Measurements from ENCODE around the gene PCYT1A. TPM values are rescaled to one million over a fixed set of nuclear protein-coding genes. Genes with fewer than 3 reads are reported as not detected.
"Not testable (repeated sequence)": the region's sequence is repeated elsewhere in the genome, so short reads cannot be mapped to it uniquely, and the experiment has no call there.

The PCYT1A gene
- total and polyA plus RNA-seq, 12 donors: 21.0 to 121 (median 102) TPM

GRCh38 chr3:196216089-196216564 lies 71.4 kb downstream of the PCYT1A start, which contains the start of gene SLC51A:
Gene SLC51A (plus strand): TSS chr3:196216534. CDS start chr3:196216713, 179 bp downstream.
- intact Hi-C loops (cut with DNase I): no loop called here
- 52 to 57% methylated on average over 15 of the region's 15 CpGs for WGBS, 2 donors
- ATAC-seq: no peak

GRCh38 chr3:196215493-196216020 lies 72.0 kb downstream of the PCYT1A start:
- intact Hi-C loops (cut with DNase I): no loop called here
- H3K36me3 ChIP-seq: no peaks in the 10 kb centered on the region
- peaks cover 0 to 26% (median 8%) of the 10 kb centered on the region in 9 donors for H3K4me1 ChIP-seq
- TF ChIP-seq CTCF (IDR thresholded peaks at IDR 0.05): no peak
- no peak for DNase-seq
- ATAC-seq: no peak
- H3K4me3 ChIP-seq: no peak overlapping the region
- H3K9me3 ChIP-seq: no peaks in the 10 kb centered on the region
- 65 to 66% methylated on average over 10 of the region's 10 CpGs for WGBS, 2 donors
- H3K27ac ChIP-seq: no peak overlapping the region
- peaks cover 3 to 31% (median 17%) of the 10 kb centered on the region in 7 donors for H3K27me3 ChIP-seq

More at GRCh38 chr3:196216089-196216564, 71.4 kb downstream of the PCYT1A start, which contains the start of gene SLC51A:
- H3K27ac ChIP-seq: no peak within 1 kb of the TSS
- DNase-seq: no peak
- H3K27me3 ChIP-seq: peaks cover 3 to 31% (median 17%) of the 10 kb centered on the region in 7 donors
- H3K36me3 ChIP-seq: no peaks in the 10 kb centered on the region
- no peak for TF ChIP-seq CTCF (IDR thresholded peaks at IDR 0.05)
- H3K4me3 ChIP-seq: no peak within 1 kb of the TSS
- H3K4me1 ChIP-seq: peaks cover 0 to 26% (median 8%) of the 10 kb centered on the region in 9 donors
- no peaks in the 10 kb centered on the region for H3K9me3 ChIP-seq

- ATAC-seq (no peak), DNase-seq (no peak)
- H3K27ac ChIP-seq: no peak overlapping the region
- intact Hi-C loops (cut with DNase I): no loop called here
- H3K36me3 ChIP-seq: no peaks in the 10 kb centered on the region
- H3K9me3 ChIP-seq: no peaks in the 10 kb centered on the region
- 82 to 91% methylated on average over 16 of the region's 16 CpGs for WGBS, 2 donors
- peaks cover 3 to 31% (median 17%) of the 10 kb centered on the region in 7 donors for H3K27me3 ChIP-seq
- no peak overlapping the region for H3K4me3 ChIP-seq
- peaks cover 0 to 23% (median 6%) of the 10 kb centered on the region in 9 donors for H3K4me1 ChIP-seq
- TF ChIP-seq CTCF (IDR thresholded peaks at IDR 0.05): no peak
Measured at GRCh38 chr3:196214783-196215441, 72.6 kb downstream of the PCYT1A start.

- 69 to 70% methylated on average over 23 of the region's 23 CpGs for WGBS, 2 donors
- intact Hi-C loops (cut with DNase I): no loop called here
- H3K9me3 ChIP-seq: no peaks in the 10 kb centered on the region
Measured at GRCh38 chr3:196210673-196211556, 76.6 kb downstream of the PCYT1A start, which contains the start of gene ZDHHC19. Gene ZDHHC19 (minus strand): TSS chr3:196211400. CDS start chr3:196211315, 85 bp downstream.

GRCh38 chr3:196209944-196210672 lies 77.4 kb downstream of the PCYT1A start:
- H3K36me3 ChIP-seq; intact Hi-C loops (cut with DNase I); H3K9me3 ChIP-seq; ATAC-seq; H3K4me3 ChIP-seq; H3K27ac ChIP-seq; H3K4me1 ChIP-seq; DNase-seq: not testable (repeated sequence)
- 88 to 95% methylated on average over 11 of the region's 11 CpGs for WGBS, 2 donors
- H3K27me3 ChIP-seq: peaks cover 3 to 25% (median 10%) of the 10 kb centered on the region in 7 donors

More at GRCh38 chr3:196210673-196211556, 76.6 kb downstream of the PCYT1A start, which contains the start of gene ZDHHC19:
- Histone ChIP-seq H3K36me3 (no peaks in the 10 kb centered on the region), H3K4me1 (peaks cover 0 to 3% (median 0%) of the 10 kb centered on the region in 9 donors), H3K27ac (no peak within 1 kb of the TSS), H3K4me3 (no peak within 1 kb of the TSS), H3K27me3 (peaks cover 3 to 28% (median 17%) of the 10 kb centered on the region in 7 donors)
- no peak for ATAC-seq
- TF ChIP-seq CTCF (IDR thresholded peaks at IDR 0.05): no peak
- no peak for DNase-seq
